Neural crest cell (in vitro differentiated cells): ENCODE data around the gene ADAMTSL5. TPM values are rescaled to one million over a fixed set of nuclear protein-coding genes. Genes with fewer than 3 reads are reported as not detected.

Experiments used
- DNase-seq: peaks from one replicate; pipeline ENCODE4 v3.0.0; 2021; ENCODE audit warnings: low read depth, mixed read lengths, low spot score
- H3K27ac Mint-ChIP-seq: one replicate; pipeline ENCODE4 v1.8.0; 2021; ENCODE audit warnings: mild to moderate bottlenecking, mixed read lengths; ENCODE audit not compliant: unreplicated experiment
- H3K27me3 Mint-ChIP-seq: 2 replicates; pipeline ENCODE4 v1.8.0; 2021; ENCODE audit warnings: low read depth, mild to moderate bottlenecking, mixed read lengths
- H3K36me3 Mint-ChIP-seq: 2 replicates; pipeline ENCODE4 v1.8.0; 2021; ENCODE audit warnings: low read depth, mild to moderate bottlenecking, mixed read lengths
- H3K4me1 Mint-ChIP-seq: 2 replicates; pipeline ENCODE4 v1.8.0; 2021; ENCODE audit warnings: mixed read lengths
- H3K4me3 Mint-ChIP-seq: one replicate; pipeline ENCODE4 v1.8.0; 2021; ENCODE audit warnings: mild to moderate bottlenecking, mixed read lengths
- H3K9me3 Mint-ChIP-seq: 2 replicates; pipeline ENCODE4 v1.8.0; 2021; ENCODE audit warnings: mixed read lengths
- CTCF ChIP-seq: fragments of 200-600 bp; sonication (generic); conservative IDR thresholded peaks from 2 replicates; pipeline ENCODE4 v1.5.0; 2021; ENCODE audit warnings: antibody characterized with exemption, mild to moderate bottlenecking
- total RNA-seq: library from RNA; stranded (reverse); gene quantifications from 2 replicates; pipeline ENCODE4 v1.2.1, GENCODE V29; 2021

Gene ADAMTSL5
- total RNA-seq, 1 donor from 2014 or later, result not detected

- TF ChIP-seq CTCF, result no peak
- no peak for DNase-seq
- Mint-ChIP-seq H3K9me3 (no peaks in the 10 kb centered on the region), H3K4me1 (peaks cover 4% of the 10 kb centered on the region), H3K36me3 (no peaks in the 10 kb centered on the region), H3K27ac (no peak overlapping the region), H3K4me3 (no peak overlapping the region), H3K27me3 (peaks cover 9% of the 10 kb centered on the region)
Observed at GRCh38 chr19:1497578-1498235, 15.1 kb downstream of the ADAMTSL5 start.

GRCh38 chr19:1496714-1497577 is 15.9 kb downstream of the ADAMTSL5 start:
- no peaks in the 10 kb centered on the region for H3K9me3 Mint-ChIP-seq
- H3K27me3 Mint-ChIP-seq, result peaks cover 14% of the 10 kb centered on the region
- H3K4me1 Mint-ChIP-seq, result peaks cover 4% of the 10 kb centered on the region
- no peak overlapping the region for H3K4me3 Mint-ChIP-seq
- TF ChIP-seq CTCF, result no peak
- no peak overlapping the region for H3K27ac Mint-ChIP-seq
- no peak for DNase-seq
- H3K36me3 Mint-ChIP-seq, result no peaks in the 10 kb centered on the region

GRCh38 chr19:1495799-1496713 is 16.8 kb downstream of the ADAMTSL5 start:
- Mint-ChIP-seq H3K4me1 (peaks cover 8% of the 10 kb centered on the region), H3K36me3 (no peaks in the 10 kb centered on the region), H3K9me3 (no peaks in the 10 kb centered on the region), H3K27ac (no peak overlapping the region), H3K4me3 (no peak overlapping the region), H3K27me3 (peaks cover 19% of the 10 kb centered on the region)
- no peak for TF ChIP-seq CTCF
- DNase-seq, result no peak

- peaks cover 23% of the 10 kb centered on the region for H3K27me3 Mint-ChIP-seq
- no peak overlapping the region for H3K27ac Mint-ChIP-seq
- peaks cover 13% of the 10 kb centered on the region for H3K4me1 Mint-ChIP-seq
- no peaks in the 10 kb centered on the region for H3K36me3 Mint-ChIP-seq
- H3K9me3 Mint-ChIP-seq, result no peaks in the 10 kb centered on the region
- TF ChIP-seq CTCF, result no peak
- no peak for DNase-seq
- no peak overlapping the region for H3K4me3 Mint-ChIP-seq
Observed at GRCh38 chr19:1495051-1495798, 17.6 kb downstream of the ADAMTSL5 start.
